HEK293 (cell line): ENCODE results near the gene TTLL11.

Source experiments
- CTCF ChIA-PET: fragments of 350-600 bp; formaldehyde crosslinking; extraction: SDS; loops from one replicate; lab custom pipeline; 2021; ENCODE audit warnings: antibody characterized with exemption; lab: Yijun Ruan, JAX
- POLR2A ChIA-PET: fragments of 300-600 bp; formaldehyde crosslinking; extraction: SDS; loops from one replicate; lab custom pipeline; 2020; ENCODE audit warnings: antibody characterized with exemption, inconsistent platforms; lab: Yijun Ruan, JAX
- H3K27ac ChIP-seq: fragments of 200-500 bp; sonication (Bioruptor generic); 2 replicates; pipeline ENCODE4 v1.5.1; 2014; ENCODE audit warnings: low read depth, low read length, control low read depth, inconsistent platforms; ENCODE audit errors: extremely low read depth
- H3K36me3 ChIP-seq, 2 experiments: fragments of 200-500 bp in 1 of 2; sonication (Bioruptor generic) in 1 of 2; 1 replicate in 1 of 2; 2 replicates in 1 of 2; pipeline ENCODE4 v1.5.1; 2014 to 2017; ENCODE audit warnings: inconsistent platforms in 2 of 2, low read length in 2 of 2; ENCODE audit not compliant: control insufficient read depth in 2 of 2, insufficient read depth in 1 of 2
- H3K4me1 ChIP-seq: fragments of 200-500 bp; sonication (Bioruptor generic); 2 replicates; pipeline ENCODE4 v1.5.1; 2014; ENCODE audit warnings: mild to moderate bottlenecking, low read length, inconsistent platforms; ENCODE audit not compliant: control insufficient read depth, insufficient read depth
- H3K4me3 ChIP-seq: 2 replicates; pipeline ENCODE4 v1.5.1; 2011; ENCODE audit warnings: low read depth, mild to moderate bottlenecking, control low read depth, low read length, moderate library complexity
- H3K9me3 ChIP-seq: fragments of 200-500 bp; sonication (Bioruptor generic); 2 replicates; pipeline ENCODE4 v1.5.1; 2014; ENCODE audit warnings: low read depth, low read length, inconsistent platforms; ENCODE audit not compliant: control insufficient read depth, insufficient read depth
- MEIS1 ChIP-seq: sonication (generic); formaldehyde crosslinking; IDR thresholded peaks from 2 replicates; pipeline ENCODE4 v1.8.1; 2022; ENCODE audit warnings: missing genetic modification reagents, mild to moderate bottlenecking, borderline replicate concordance
- SETDB1 ChIP-seq: IDR thresholded peaks from one replicate; pipeline ENCODE4 v1.6.1; 2017; ENCODE audit warnings: mild to moderate bottlenecking, low read length, moderate library complexity, mixed read lengths; ENCODE audit not compliant: insufficient read length
- WT1 ChIP-seq: fragments of 450-650 bp; formaldehyde crosslinking; IDR thresholded peaks from 2 replicates; pipeline ENCODE4 v1.5.1; 2016; ENCODE audit warnings: missing biosample characterization, missing genetic modification characterization
- ZBTB48 ChIP-seq: fragments of 450-650 bp; formaldehyde crosslinking; IDR thresholded peaks from 2 replicates; pipeline ENCODE4 v1.5.1; 2016; ENCODE audit warnings: missing biosample characterization, missing genetic modification characterization
- ZNF184 ChIP-seq: fragments of 450-650 bp; IDR thresholded peaks from 2 replicates; pipeline ENCODE4 v1.5.1; 2018; ENCODE audit warnings: missing biosample characterization, mild to moderate bottlenecking, missing genetic modification characterization
- ZNF221 ChIP-seq: fragments of 450-650 bp; formaldehyde crosslinking; IDR thresholded peaks from 2 replicates; pipeline ENCODE4 v1.5.1; 2017; ENCODE audit warnings: missing biosample characterization, missing genetic modification characterization, borderline replicate concordance
- ZNF274 ChIP-seq, 2 experiments: fragments of 200-500 bp in 1 of 2; fragments of 450-650 bp in 1 of 2; sonication (Bioruptor generic) in 1 of 2; formaldehyde crosslinking in 1 of 2; IDR thresholded peaks; 2 replicates each; pipeline versions ENCODE4 v1.5.1 to v1.6.1; 2014 to 2016; ENCODE audit warnings: borderline replicate concordance in 1 of 2, inconsistent platforms in 1 of 2, low read length in 1 of 2, missing biosample characterization in 1 of 2, missing genetic modification characterization in 1 of 2
- ZNF530 ChIP-seq: fragments of 450-650 bp; formaldehyde crosslinking; IDR thresholded peaks from 2 replicates; pipeline ENCODE4 v1.5.1; 2016; ENCODE audit warnings: low read depth, missing biosample characterization, missing genetic modification characterization
- ZNF571 ChIP-seq: fragments of 450-650 bp; formaldehyde crosslinking; IDR thresholded peaks from 2 replicates; pipeline ENCODE4 v1.5.0; 2017; ENCODE audit warnings: missing biosample characterization, missing genetic modification characterization
- ZNF76 ChIP-seq: fragments of 450-650 bp; formaldehyde crosslinking; IDR thresholded peaks from 2 replicates; pipeline ENCODE4; 2016; ENCODE audit warnings: low read depth, missing biosample characterization, missing genetic modification characterization, borderline replicate concordance
- ZNF777 ChIP-seq: fragments of 450-650 bp; formaldehyde crosslinking; IDR thresholded peaks from 2 replicates; pipeline ENCODE4 v1.5.1; 2017; ENCODE audit warnings: missing biosample characterization, missing genetic modification characterization, borderline replicate concordance
- ZNF792 ChIP-seq: fragments of 450-650 bp; formaldehyde crosslinking; IDR thresholded peaks from 2 replicates; pipeline ENCODE4 v1.5.1; 2016; ENCODE audit warnings: missing biosample characterization, missing genetic modification characterization
- ZSCAN30 ChIP-seq: fragments of 450-650 bp; IDR thresholded peaks from 2 replicates; pipeline ENCODE4 v1.5.1; 2018; ENCODE audit warnings: missing biosample characterization, mild to moderate bottlenecking, missing genetic modification characterization, moderate library complexity
- ZXDB ChIP-seq: fragments of 450-650 bp; formaldehyde crosslinking; IDR thresholded peaks from 2 replicates; pipeline ENCODE4 v1.5.1; 2016; ENCODE audit warnings: missing biosample characterization, missing genetic modification characterization
- TF ChIP-seq, protein P1 (sequence below): fragments of 450-650 bp; formaldehyde crosslinking; IDR thresholded peaks from 2 replicates; pipeline ENCODE4 v1.5.1; 2016; ENCODE audit warnings: missing biosample characterization, missing genetic modification characterization, borderline replicate concordance
- TF ChIP-seq, protein P2 (sequence below): fragments of 450-650 bp; formaldehyde crosslinking; IDR thresholded peaks from 2 replicates; pipeline ENCODE4 v1.5.1; 2016; ENCODE audit warnings: missing biosample characterization, missing genetic modification characterization
- TF ChIP-seq, protein P3 (sequence below): fragments of 450-650 bp; formaldehyde crosslinking; IDR thresholded peaks from 2 replicates; pipeline ENCODE4 v1.5.1; 2016; ENCODE audit warnings: missing biosample characterization, missing genetic modification characterization, borderline replicate concordance
- TF ChIP-seq, protein P4 (sequence below): fragments of 450-650 bp; formaldehyde crosslinking; IDR thresholded peaks from 2 replicates; pipeline ENCODE4 v1.5.1; 2017; ENCODE audit warnings: missing biosample characterization, missing genetic modification characterization

TTLL11 gene

DNA sequence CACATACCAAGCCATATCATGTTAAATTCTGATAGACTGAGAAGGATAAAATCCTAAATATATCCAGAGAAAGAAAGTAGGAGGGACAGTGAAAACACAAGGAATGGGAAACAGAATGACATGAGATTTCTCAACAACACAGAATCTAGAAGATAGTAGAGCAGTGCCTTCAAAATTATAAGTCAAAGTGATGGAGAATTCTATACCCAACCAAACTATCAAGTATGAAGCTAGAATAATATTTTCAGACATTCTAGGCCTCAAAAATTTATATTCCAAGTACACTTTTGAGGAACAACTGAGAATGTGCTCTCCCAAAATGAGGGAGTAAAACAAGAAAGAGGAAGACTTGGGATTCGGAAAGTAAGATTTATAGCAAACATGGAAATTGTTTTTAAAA is 10.9 kb upstream of the TTLL11 start:
- Histone ChIP-seq H3K4me3 (no peak overlapping the region), H3K4me1 (no peaks in the 10 kb centered on the region), H3K27ac (no peak overlapping the region), H3K36me3 (no peaks in the 10 kb centered on the region), H3K9me3 (no peaks in the 10 kb centered on the region)
- TF ChIP-seq ZXDB (tag by site-specific recombination) = no peak
- no peak for TF ChIP-seq MEIS1 (CRISPR knock-in tag)
- TF ChIP-seq, protein P1, sequence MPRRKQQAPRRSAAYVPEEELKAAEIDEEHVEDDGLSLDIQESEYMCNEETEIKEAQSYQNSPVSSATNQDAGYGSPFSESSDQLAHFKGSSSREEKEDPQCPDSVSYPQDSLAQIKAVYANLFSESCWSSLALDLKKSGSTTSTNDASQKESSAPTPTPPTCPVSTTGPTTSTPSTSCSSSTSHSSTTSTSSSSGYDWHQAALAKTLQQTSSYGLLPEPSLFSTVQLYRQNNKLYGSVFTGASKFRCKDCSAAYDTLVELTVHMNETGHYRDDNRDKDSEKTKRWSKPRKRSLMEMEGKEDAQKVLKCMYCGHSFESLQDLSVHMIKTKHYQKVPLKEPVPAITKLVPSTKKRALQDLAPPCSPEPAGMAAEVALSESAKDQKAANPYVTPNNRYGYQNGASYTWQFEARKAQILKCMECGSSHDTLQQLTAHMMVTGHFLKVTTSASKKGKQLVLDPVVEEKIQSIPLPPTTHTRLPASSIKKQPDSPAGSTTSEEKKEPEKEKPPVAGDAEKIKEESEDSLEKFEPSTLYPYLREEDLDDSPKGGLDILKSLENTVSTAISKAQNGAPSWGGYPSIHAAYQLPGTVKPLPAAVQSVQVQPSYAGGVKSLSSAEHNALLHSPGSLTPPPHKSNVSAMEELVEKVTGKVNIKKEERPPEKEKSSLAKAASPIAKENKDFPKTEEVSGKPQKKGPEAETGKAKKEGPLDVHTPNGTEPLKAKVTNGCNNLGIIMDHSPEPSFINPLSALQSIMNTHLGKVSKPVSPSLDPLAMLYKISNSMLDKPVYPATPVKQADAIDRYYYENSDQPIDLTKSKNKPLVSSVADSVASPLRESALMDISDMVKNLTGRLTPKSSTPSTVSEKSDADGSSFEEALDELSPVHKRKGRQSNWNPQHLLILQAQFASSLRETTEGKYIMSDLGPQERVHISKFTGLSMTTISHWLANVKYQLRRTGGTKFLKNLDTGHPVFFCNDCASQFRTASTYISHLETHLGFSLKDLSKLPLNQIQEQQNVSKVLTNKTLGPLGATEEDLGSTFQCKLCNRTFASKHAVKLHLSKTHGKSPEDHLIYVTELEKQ (tag by site-specific recombination) = no peak
- TF ChIP-seq ZNF221 (tag by site-specific recombination) = no peak
- TF ChIP-seq ZNF76 = no peak
- no peak for TF ChIP-seq ZNF571
- TF ChIP-seq ZNF777 (tag by site-specific recombination) = no peak
- ChIA-PET POLR2A (no interaction called here), CTCF (interaction anchor here (0.6 to 4.3 kb wide), 5 partner anchors 21 to 246 kb away, joined by 3 to 59 read pairs (median 3); no protein-coding TSS in a partner anchor)

DNA sequence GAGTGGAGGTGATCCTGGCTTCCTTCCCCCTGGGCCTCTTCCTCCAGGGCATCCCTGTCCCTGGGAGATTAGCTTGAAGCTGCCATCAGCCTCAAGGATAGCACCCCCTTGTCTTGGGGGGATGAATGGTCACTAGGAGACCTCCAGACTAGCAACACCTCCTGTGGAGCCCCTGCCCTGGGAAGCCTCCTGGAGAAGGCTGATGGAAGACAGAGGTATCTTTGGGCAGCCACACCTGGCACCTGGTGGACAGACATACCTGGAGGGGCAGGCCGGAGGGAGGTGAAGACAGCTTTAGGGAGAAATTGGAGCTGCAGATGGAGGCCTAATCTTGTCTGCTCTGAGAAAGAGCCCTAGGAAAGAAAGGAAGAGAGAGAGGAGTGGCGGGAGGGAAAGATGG is 9.0 kb upstream of the TTLL11 start:
- no peak overlapping the region for H3K4me3 ChIP-seq
- no peaks in the 10 kb centered on the region for H3K9me3 ChIP-seq
- H3K4me1 ChIP-seq = no peaks in the 10 kb centered on the region
- H3K27ac ChIP-seq = no peak overlapping the region
- ChIA-PET CTCF (interaction anchor here (0.6 to 4.3 kb wide), 4 partner anchors 22 to 248 kb away, joined by 4 to 59 read pairs (median 17); no protein-coding TSS in a partner anchor), POLR2A (no interaction called here)
- TF ChIP-seq ZNF792 (tag by site-specific recombination) = no peak
- no peak for TF ChIP-seq WT1 (tag by site-specific recombination)
- TF ChIP-seq, protein P2, sequence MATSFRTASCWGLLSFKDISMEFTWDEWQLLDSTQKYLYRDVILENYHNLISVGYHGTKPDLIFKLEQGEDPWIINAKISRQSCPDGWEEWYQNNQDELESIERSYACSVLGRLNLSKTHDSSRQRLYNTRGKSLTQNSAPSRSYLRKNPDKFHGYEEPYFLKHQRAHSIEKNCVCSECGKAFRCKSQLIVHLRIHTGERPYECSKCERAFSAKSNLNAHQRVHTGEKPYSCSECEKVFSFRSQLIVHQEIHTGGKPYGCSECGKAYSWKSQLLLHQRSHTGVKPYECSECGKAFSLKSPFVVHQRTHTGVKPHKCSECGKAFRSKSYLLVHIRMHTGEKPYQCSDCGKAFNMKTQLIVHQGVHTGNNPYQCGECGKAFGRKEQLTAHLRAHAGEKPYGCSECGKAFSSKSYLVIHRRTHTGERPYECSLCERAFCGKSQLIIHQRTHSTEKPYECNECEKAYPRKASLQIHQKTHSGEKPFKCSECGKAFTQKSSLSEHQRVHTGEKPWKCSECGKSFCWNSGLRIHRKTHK = no peak
- TF ChIP-seq ZNF530 = no peak
- no peak for TF ChIP-seq ZNF274 (IDR thresholded peaks at IDR 0.05; ENCODE audit: low read length)
- TF ChIP-seq ZNF274 (tag by site-specific recombination; IDR thresholded peaks at IDR 0.05; ENCODE audit: borderline replicate concordance) = no peak
- no peak for TF ChIP-seq ZBTB48 (tag by site-specific recombination)
- TF ChIP-seq ZNF184 = no peak
- no peak for TF ChIP-seq ZSCAN30 (tag by site-specific recombination)
- TF ChIP-seq, protein P3, sequence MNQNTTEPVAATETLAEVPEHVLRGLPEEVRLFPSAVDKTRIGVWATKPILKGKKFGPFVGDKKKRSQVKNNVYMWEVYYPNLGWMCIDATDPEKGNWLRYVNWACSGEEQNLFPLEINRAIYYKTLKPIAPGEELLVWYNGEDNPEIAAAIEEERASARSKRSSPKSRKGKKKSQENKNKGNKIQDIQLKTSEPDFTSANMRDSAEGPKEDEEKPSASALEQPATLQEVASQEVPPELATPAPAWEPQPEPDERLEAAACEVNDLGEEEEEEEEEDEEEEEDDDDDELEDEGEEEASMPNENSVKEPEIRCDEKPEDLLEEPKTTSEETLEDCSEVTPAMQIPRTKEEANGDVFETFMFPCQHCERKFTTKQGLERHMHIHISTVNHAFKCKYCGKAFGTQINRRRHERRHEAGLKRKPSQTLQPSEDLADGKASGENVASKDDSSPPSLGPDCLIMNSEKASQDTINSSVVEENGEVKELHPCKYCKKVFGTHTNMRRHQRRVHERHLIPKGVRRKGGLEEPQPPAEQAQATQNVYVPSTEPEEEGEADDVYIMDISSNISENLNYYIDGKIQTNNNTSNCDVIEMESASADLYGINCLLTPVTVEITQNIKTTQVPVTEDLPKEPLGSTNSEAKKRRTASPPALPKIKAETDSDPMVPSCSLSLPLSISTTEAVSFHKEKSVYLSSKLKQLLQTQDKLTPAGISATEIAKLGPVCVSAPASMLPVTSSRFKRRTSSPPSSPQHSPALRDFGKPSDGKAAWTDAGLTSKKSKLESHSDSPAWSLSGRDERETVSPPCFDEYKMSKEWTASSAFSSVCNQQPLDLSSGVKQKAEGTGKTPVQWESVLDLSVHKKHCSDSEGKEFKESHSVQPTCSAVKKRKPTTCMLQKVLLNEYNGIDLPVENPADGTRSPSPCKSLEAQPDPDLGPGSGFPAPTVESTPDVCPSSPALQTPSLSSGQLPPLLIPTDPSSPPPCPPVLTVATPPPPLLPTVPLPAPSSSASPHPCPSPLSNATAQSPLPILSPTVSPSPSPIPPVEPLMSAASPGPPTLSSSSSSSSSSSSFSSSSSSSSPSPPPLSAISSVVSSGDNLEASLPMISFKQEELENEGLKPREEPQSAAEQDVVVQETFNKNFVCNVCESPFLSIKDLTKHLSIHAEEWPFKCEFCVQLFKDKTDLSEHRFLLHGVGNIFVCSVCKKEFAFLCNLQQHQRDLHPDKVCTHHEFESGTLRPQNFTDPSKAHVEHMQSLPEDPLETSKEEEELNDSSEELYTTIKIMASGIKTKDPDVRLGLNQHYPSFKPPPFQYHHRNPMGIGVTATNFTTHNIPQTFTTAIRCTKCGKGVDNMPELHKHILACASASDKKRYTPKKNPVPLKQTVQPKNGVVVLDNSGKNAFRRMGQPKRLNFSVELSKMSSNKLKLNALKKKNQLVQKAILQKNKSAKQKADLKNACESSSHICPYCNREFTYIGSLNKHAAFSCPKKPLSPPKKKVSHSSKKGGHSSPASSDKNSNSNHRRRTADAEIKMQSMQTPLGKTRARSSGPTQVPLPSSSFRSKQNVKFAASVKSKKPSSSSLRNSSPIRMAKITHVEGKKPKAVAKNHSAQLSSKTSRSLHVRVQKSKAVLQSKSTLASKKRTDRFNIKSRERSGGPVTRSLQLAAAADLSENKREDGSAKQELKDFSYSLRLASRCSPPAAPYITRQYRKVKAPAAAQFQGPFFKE (tag by site-specific recombination) = no peak
- no peak for TF ChIP-seq SETDB1
- TF ChIP-seq, protein P4, sequence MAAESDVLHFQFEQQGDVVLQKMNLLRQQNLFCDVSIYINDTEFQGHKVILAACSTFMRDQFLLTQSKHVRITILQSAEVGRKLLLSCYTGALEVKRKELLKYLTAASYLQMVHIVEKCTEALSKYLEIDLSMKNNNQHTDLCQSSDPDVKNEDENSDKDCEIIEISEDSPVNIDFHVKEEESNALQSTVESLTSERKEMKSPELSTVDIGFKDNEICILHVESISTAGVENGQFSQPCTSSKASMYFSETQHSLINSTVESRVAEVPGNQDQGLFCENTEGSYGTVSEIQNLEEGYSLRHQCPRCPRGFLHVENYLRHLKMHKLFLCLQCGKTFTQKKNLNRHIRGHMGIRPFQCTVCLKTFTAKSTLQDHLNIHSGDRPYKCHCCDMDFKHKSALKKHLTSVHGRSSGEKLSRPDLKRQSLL = no peak
- H3K36me3 ChIP-seq = no peaks in the 10 kb centered on the region
